GM12878 (cell line): ENCODE data around the gene IL36B. TPM values are rescaled to one million over a fixed set of nuclear protein-coding genes. Genes with fewer than 3 reads are reported as not detected.

Experiments
- ATAC-seq: fragments of 200-7000 bp; cut with Tn5 transposase; 3 replicates; pipeline ENCODE4 v1.9.1; 2020; ENCODE audit warnings: mild to moderate bottlenecking, moderate library complexity
- BruUV-seq: library from RNA; stranded (reverse); fragments of 400-500 nt; replicated peaks from 2 replicates; lab custom pipeline; 2021; lab: Mats Ljungman, UMichigan
- CTCF ChIA-PET: fragments of 300-600 bp; sonication (Branson Sonifier 250); formaldehyde crosslinking; extraction: SDS; loops from one replicate; lab custom pipeline; 2021; ENCODE audit warnings: inconsistent platforms; lab: Yijun Ruan, JAX
- POLR2A ChIA-PET: fragments of 350-600 bp; formaldehyde crosslinking; extraction: SDS; loops from one replicate; lab custom pipeline; 2021; ENCODE audit warnings: inconsistent platforms; lab: Charles Lee
- RAD21 ChIA-PET: fragments of 300-600 bp; sonication (Branson Sonifier 250); formaldehyde crosslinking; loops from one replicate; lab custom pipeline; 2023; ENCODE audit warnings: antibody characterized with exemption; ENCODE audit not compliant: unreplicated experiment; lab: Charles Lee
- SMC1A ChIA-PET: fragments of 300-600 bp; sonication (Branson Sonifier 250); formaldehyde crosslinking; loops from one replicate; lab custom pipeline; 2023; ENCODE audit not compliant: unreplicated experiment, uncharacterized antibody; lab: Charles Lee
- DNase-seq: peaks from one replicate; pipeline ENCODE4 v3.0.0-alpha.2; 2011; ENCODE audit warnings: low read depth, low spot score
- FAIRE-seq: peaks from 3 replicates; lab custom pipeline; 2011; peaks lifted over from hg19 to GRCh38; lab: Jason Lieb, UNC
- H2AFZ ChIP-seq: 2 replicates; pipeline ENCODE4 v1.6.0; 2011; ENCODE audit warnings: low read depth, low read length, control low read depth; ENCODE audit not compliant: control insufficient read depth
- H3K27ac ChIP-seq: 2 replicates; pipeline ENCODE4 v1.5.1; 2011; ENCODE audit warnings: control low read depth; ENCODE audit not compliant: control insufficient read depth, insufficient read depth
- H3K27me3 ChIP-seq, 2 experiments: replicated peaks in 1 of 2; 2 replicates each; pipeline versions ENCODE4 v1.6.0 to v1.6.1; 2011; ENCODE audit warnings: low read length in 1 of 2; ENCODE audit not compliant: control insufficient read depth in 2 of 2, insufficient read depth in 2 of 2
- H3K36me3 ChIP-seq, 2 experiments: 2 replicates each; pipeline ENCODE4 v1.5.1; 2011; ENCODE audit warnings: low read length in 1 of 2; ENCODE audit not compliant: control insufficient read depth in 2 of 2, insufficient read depth in 2 of 2
- H3K4me1 ChIP-seq: 2 replicates; pipeline ENCODE4 v1.6.1; 2011; ENCODE audit warnings: mild to moderate bottlenecking, low read length, moderate library complexity, mixed read lengths; ENCODE audit not compliant: control insufficient read depth, insufficient read depth
- H3K4me2 ChIP-seq: 2 replicates; pipeline ENCODE4 v1.6.0; 2011; ENCODE audit warnings: control low read depth; ENCODE audit not compliant: control insufficient read depth, insufficient read depth
- H3K4me3 ChIP-seq: fragments of 200-600 bp; sonication (generic); 2 replicates; pipeline ENCODE4 v1.5.1; 2016
- H3K79me2 ChIP-seq: 2 replicates; pipeline ENCODE4 v1.6.0; 2011; ENCODE audit warnings: low read length; ENCODE audit not compliant: control insufficient read depth, insufficient read depth
- H3K9ac ChIP-seq: 2 replicates; pipeline ENCODE4 v1.8.0; 2011; ENCODE audit warnings: low read length, control low read depth, mixed read lengths; ENCODE audit not compliant: control insufficient read depth, insufficient read depth
- H3K9me3 ChIP-seq: replicated peaks from 3 replicates; pipeline ENCODE4 v1.5.1; 2011; ENCODE audit warnings: mild to moderate bottlenecking, low read length; ENCODE audit not compliant: control insufficient read depth, insufficient read depth
- H4K20me1 ChIP-seq: 2 replicates; pipeline ENCODE4 v1.6.0; 2011; ENCODE audit not compliant: control insufficient read depth, insufficient read depth
- ASH2L ChIP-seq: fragments of 300-600, 200-600 bp; sonication (generic); IDR thresholded peaks from 2 replicates; pipeline ENCODE4 v1.6.1; 2017; ENCODE audit warnings: low read depth, mild to moderate bottlenecking, borderline replicate concordance
- CBX3 ChIP-seq: fragments of 200-600 bp; sonication (generic); IDR thresholded peaks from 2 replicates; pipeline ENCODE4 v1.6.1; 2016; ENCODE audit warnings: low read depth, borderline replicate concordance
- NFYB ChIP-seq: IDR thresholded peaks from 2 replicates; pipeline ENCODE4 v1.6.1; 2011; ENCODE audit warnings: low read depth, mild to moderate bottlenecking, low read length, improper control_type of control experiment, moderate library complexity; ENCODE audit not compliant: insufficient read depth
- TCF3 ChIP-seq: IDR thresholded peaks from 2 replicates; pipeline ENCODE4 v1.6.1; 2012; ENCODE audit warnings: low read depth, mild to moderate bottlenecking, low read length, borderline replicate concordance; ENCODE audit not compliant: insufficient read depth
- ZNF24 ChIP-seq: fragments of 450-650 bp; IDR thresholded peaks from 2 replicates; pipeline ENCODE4 v1.6.1; 2017; ENCODE audit warnings: antibody characterized with exemption, mild to moderate bottlenecking
- WGBS: methylation state at CpG from one replicate; pipeline ENCODE4 v1.1.6; 2016; ENCODE audit warnings: low lambda C conversion rate; ENCODE audit not compliant: insufficient replicate concordance, insufficient coverage; ENCODE audit errors: missing lambda C conversion rate; 5-methylcytosine and 5-hydroxymethylcytosine counted together
- in situ Hi-C: fragments of 300-500 bp; cut with MboI; formaldehyde crosslinking; loops from 9 replicates; pipeline ENCODE4 v1.14.3; 2018; ENCODE audit warnings: mixed read lengths
- intact Hi-C: fragments of 100-400 bp; cut with micrococcal nuclease; formaldehyde crosslinking; loops from one replicate; pipeline ENCODE4 v1.14.2; 2022; ENCODE audit not compliant: unreplicated experiment
- polyA plus RNA-seq, 11 experiments: library from polyadenylated mRNA; depleted of rRNA in 4 of 11; unstranded in 6 of 11; stranded (reverse) in 5 of 11; fragments of >200 nt; fragmentation: Nextera tagmentation in 4 of 11; fragmentation: Illumina TruSeq in 1 of 11; extraction: Ambion mirVana in 4 of 11; extraction: Trizol in 1 of 11; gene quantifications; 1 replicate in 1 of 11; 2 replicates in 10 of 11; pipeline versions ENCODE4 v1.2.1 to v1.2.3, GENCODE V29; 2011 to 2016; ENCODE audit warnings: inconsistent platforms in 2 of 11, missing spikeins in 2 of 11, low read depth in 1 of 11
- total RNA-seq, 4 experiments: library from RNA; depleted of rRNA in 3 of 4; stranded (reverse); fragments of >200 nt in 3 of 4; fragmentation: Illumina TruSeq in 1 of 4; extraction: Trizol in 1 of 4; gene quantifications; 2 replicates each; pipeline versions ENCODE4 v1.2.1 to v1.2.3, GENCODE V29; 2013 to 2021
- TF ChIP-seq, protein P1 (sequence below): fragments of 450-650 bp; IDR thresholded peaks from 2 replicates; pipeline ENCODE4 v1.6.1; 2014; ENCODE audit warnings: mild to moderate bottlenecking

IL36B gene
- total and polyA plus RNA-seq, 10 of the 15 experiments (the other 5 are each of a cell fraction or from before 2014, with no cell fraction given): not detected

GRCh38 chr2:112980537-112980936, 72.1 kb downstream of the IL36B start:
- H3K4me2 ChIP-seq: no peak overlapping the region
- TF ChIP-seq ASH2L (no peak), TCF3 (no peak), NFYB (no peak)
- TF ChIP-seq, protein P1, sequence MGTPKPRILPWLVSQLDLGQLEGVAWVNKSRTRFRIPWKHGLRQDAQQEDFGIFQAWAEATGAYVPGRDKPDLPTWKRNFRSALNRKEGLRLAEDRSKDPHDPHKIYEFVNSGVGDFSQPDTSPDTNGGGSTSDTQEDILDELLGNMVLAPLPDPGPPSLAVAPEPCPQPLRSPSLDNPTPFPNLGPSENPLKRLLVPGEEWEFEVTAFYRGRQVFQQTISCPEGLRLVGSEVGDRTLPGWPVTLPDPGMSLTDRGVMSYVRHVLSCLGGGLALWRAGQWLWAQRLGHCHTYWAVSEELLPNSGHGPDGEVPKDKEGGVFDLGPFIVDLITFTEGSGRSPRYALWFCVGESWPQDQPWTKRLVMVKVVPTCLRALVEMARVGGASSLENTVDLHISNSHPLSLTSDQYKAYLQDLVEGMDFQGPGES: no peak
- 0% methylated on average over 1 of the region's 1 CpG for WGBS
- RAD21 ChIA-PET: no interaction called here
- POLR2A ChIA-PET: interaction anchor here (0.6 kb wide), 1 partner anchor 150 kb away, joined by 3 read pairs; no protein-coding TSS in a partner anchor
- H3K36me3 ChIP-seq: no peaks in the 10 kb centered on the region
- in situ Hi-C loops: no loop called here
- H3K4me1 ChIP-seq: peaks cover 8% of the 10 kb centered on the region; the same call in 1 of the 2 replicates
- SMC1A ChIA-PET: interaction anchor here (1.5 kb wide), 1 partner anchor 25 kb away, joined by 6 read pairs; no protein-coding TSS in a partner anchor
- H3K79me2 ChIP-seq: no peaks in the 10 kb centered on the region
- CTCF ChIA-PET: interaction anchor here (2.3 kb wide), 1 partner anchor 21 kb away, joined by 10 read pairs; no protein-coding TSS in a partner anchor
- FAIRE-seq (no peak), ATAC-seq (no peak), DNase-seq (no peak)
- H3K27ac ChIP-seq: no peak overlapping the region
- H3K9me3 ChIP-seq: no peaks in the 10 kb centered on the region
- no peak overlapping the region for H3K4me3 ChIP-seq
- intact Hi-C loops: no loop called here
- H3K9ac ChIP-seq: no peak overlapping the region
- no peaks in the 10 kb centered on the region for H4K20me1 ChIP-seq
- no peaks in the 10 kb centered on the region; a peak in 1 of 4 replicates for H3K27me3 ChIP-seq
- no TSS peak for BruUV-seq
- no peak overlapping the region for H2AFZ ChIP-seq

DNA sequence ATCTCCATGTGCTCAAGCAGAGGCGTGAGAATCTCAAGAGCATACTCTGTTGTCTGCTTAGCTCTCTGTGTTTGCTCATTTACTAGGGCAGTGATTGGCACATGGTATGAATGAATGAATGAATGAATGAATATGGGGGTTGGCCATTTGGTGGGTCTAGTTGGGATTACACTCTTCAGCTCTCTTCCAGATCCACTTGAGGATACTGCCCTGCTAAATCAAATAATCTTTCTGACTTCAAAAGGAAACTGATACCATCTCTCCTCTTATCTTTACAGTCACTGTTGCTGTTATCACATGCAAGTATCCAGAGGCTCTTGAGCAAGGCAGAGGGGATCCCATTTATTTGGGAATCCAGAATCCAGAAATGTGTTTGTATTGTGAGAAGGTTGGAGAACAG, 72.9 kb downstream of the IL36B start:
- intact Hi-C loops: no loop called here
- H3K4me2 ChIP-seq: no peak overlapping the region
- H3K27ac ChIP-seq: no peak overlapping the region
- H3K4me3 ChIP-seq: no peak overlapping the region
- no TSS peak for BruUV-seq
- no peak for FAIRE-seq
- H4K20me1 ChIP-seq: no peaks in the 10 kb centered on the region
- 80% methylated on average over 1 of the region's 1 CpG for WGBS
- ChIA-PET POLR2A (no interaction called here), RAD21 (no interaction called here), SMC1A (interaction anchor here (0.9 to 1.5 kb wide), 3 partner anchors 10 to 25 kb away, joined by 3 to 6 read pairs (median 3); no protein-coding TSS in a partner anchor), CTCF (interaction anchor here (1.6 to 2.3 kb wide), 2 partner anchors 21 to 36 kb away, joined by 3 to 10 read pairs; no protein-coding TSS in a partner anchor)
- TF ChIP-seq CBX3 (no peak), ZNF24 (peak; percentile 55)
- in situ Hi-C loops: no loop called here
- no peak overlapping the region for H3K9ac ChIP-seq
- H3K36me3 ChIP-seq: no peaks in the 10 kb centered on the region
- no peaks in the 10 kb centered on the region; a peak in 1 of 4 replicates for H3K27me3 ChIP-seq
- DNase-seq: no peak
- H3K9me3 ChIP-seq: no peaks in the 10 kb centered on the region
- peaks cover 8% of the 10 kb centered on the region; the same call in 1 of the 2 replicates for H3K4me1 ChIP-seq
- ATAC-seq: no peak
- no peaks in the 10 kb centered on the region for H3K79me2 ChIP-seq
- no peak overlapping the region for H2AFZ ChIP-seq
